ENCODE results near the gene SNX7. TPM values are rescaled to one million over a fixed set of nuclear protein-coding genes. Genes with fewer than 3 reads are reported as not detected.

Gene SNX7
- polyA plus RNA-seq (2012; ENCODE audit: insufficient read depth, insufficient read length, low read depth), result 18.0 TPM

- no peaks in the 10 kb centered on the region for H3K36me3 ChIP-seq
- peak; percentile 93 for DNase-seq
- no peaks in the 10 kb centered on the region for H3K27me3 ChIP-seq
- peak; percentile 26; the same call in 1 of the 2 replicates for TF ChIP-seq CTCF (IDR thresholded peaks at IDR 0.05; ENCODE audit: low read depth, low read length)
- H3K4me3 ChIP-seq (ENCODE audit: low read depth, low read length), result peak within 1 kb of the TSS; percentile 90
- H3K4me1 ChIP-seq, result no peaks in the 10 kb centered on the region; the same call in none of the 2 replicates
- no peaks in the 10 kb centered on the region for H3K9me3 ChIP-seq
Measured at GRCh38 chr1:98661544-98662355, at the start of gene SNX7. SNX7 (plus strand) TSS chr1:98661721; CDS start chr1:98661732, 11 bp downstream.

- no peaks in the 10 kb centered on the region; the same call in 1 of the 2 replicates for H3K9me3 ChIP-seq
Measured at GRCh38 chr1:98637316-98637715, 24.2 kb upstream of the SNX7 start.

GRCh38 chr1:98638185-98638584, 23.3 kb upstream of the SNX7 start:
- Histone ChIP-seq H3K27me3 (no peaks in the 10 kb centered on the region), H3K4me1 (no peaks in the 10 kb centered on the region), H3K9me3 (no peaks in the 10 kb centered on the region; the same call in none of the 2 replicates), H3K36me3 (no peaks in the 10 kb centered on the region), H3K4me3 (ENCODE audit: low read depth, low read length) (no peak overlapping the region)
- no peak for DNase-seq
- no peak for TF ChIP-seq CTCF (IDR thresholded peaks at IDR 0.05; ENCODE audit: low read depth, low read length)

More at GRCh38 chr1:98637316-98637715, 24.2 kb upstream of the SNX7 start:
- Histone ChIP-seq H3K4me1 (no peaks in the 10 kb centered on the region), H3K36me3 (no peaks in the 10 kb centered on the region), H3K27me3 (no peaks in the 10 kb centered on the region), H3K4me3 (ENCODE audit: low read depth, low read length) (no peak overlapping the region)
- TF ChIP-seq CTCF (IDR thresholded peaks at IDR 0.05; ENCODE audit: low read depth, low read length), result no peak
- DNase-seq, result no peak

GRCh38 chr1:98644510-98644909, 17.0 kb upstream of the SNX7 start:
- no peaks in the 10 kb centered on the region for H3K27me3 ChIP-seq
- TF ChIP-seq CTCF (IDR thresholded peaks at IDR 0.05; ENCODE audit: low read depth, low read length), result no peak
- no peaks in the 10 kb centered on the region for H3K36me3 ChIP-seq
- no peaks in the 10 kb centered on the region for H3K4me1 ChIP-seq
- DNase-seq, result no peak
- no peaks in the 10 kb centered on the region; the same call in none of the 2 replicates for H3K9me3 ChIP-seq
- H3K4me3 ChIP-seq (ENCODE audit: low read depth, low read length), result no peak overlapping the region

- H3K27me3 ChIP-seq, result no peaks in the 10 kb centered on the region
- no peak overlapping the region for H3K4me3 ChIP-seq (ENCODE audit: low read depth, low read length)
- H3K4me1 ChIP-seq, result no peaks in the 10 kb centered on the region
- no peaks in the 10 kb centered on the region for H3K9me3 ChIP-seq
- H3K36me3 ChIP-seq, result no peaks in the 10 kb centered on the region
- peak; percentile 71 for DNase-seq
- TF ChIP-seq CTCF (IDR thresholded peaks at IDR 0.05; ENCODE audit: low read depth, low read length), result no peak
Measured at GRCh38 chr1:98651116-98651632, 10.3 kb upstream of the SNX7 start.

- Histone ChIP-seq H3K9me3 (no peaks in the 10 kb centered on the region), H3K36me3 (no peaks in the 10 kb centered on the region), H3K4me3 (ENCODE audit: low read depth, low read length) (no peak overlapping the region), H3K27me3 (no peaks in the 10 kb centered on the region), H3K4me1 (no peaks in the 10 kb centered on the region)
- TF ChIP-seq CTCF (IDR thresholded peaks at IDR 0.05; ENCODE audit: low read depth, low read length), result no peak
- DNase-seq, result no peak
Measured at GRCh38 chr1:98653123-98653522, 8.4 kb upstream of the SNX7 start.

Measured in BE2C (cell line).